GM21576 (cell line): Measurements from ENCODE around the gene IL1F10.

Experiments
- ATAC-seq: cut with Tn5 transposase; IDR thresholded peaks from one replicate; pipeline ENCODE4 v1.9.1; 2021; ENCODE audit warnings: mild to moderate bottlenecking, moderate library complexity; ENCODE audit not compliant: unreplicated experiment

The IL1F10 gene

GRCh38 chr2:113067681-113068080 lies at the start of gene IL1F10:
Gene IL1F10 (plus strand): TSS chr2:113067970. CDS start chr2:113072739, 4,769 bp downstream.
- ATAC-seq, result no peak

GRCh38 chr2:113018509-113018908 lies 49.3 kb upstream of the IL1F10 start:
- ATAC-seq, result no peak

GRCh38 chr2:113021312-113021711 lies 46.5 kb upstream of the IL1F10 start:
- no peak for ATAC-seq

GRCh38 chr2:113024764-113025163 lies 43.0 kb upstream of the IL1F10 start:
- no peak for ATAC-seq

GRCh38 chr2:113025737-113026136 lies 42.0 kb upstream of the IL1F10 start:
- ATAC-seq, result no peak

GRCh38 chr2:113027691-113028090 lies 40.1 kb upstream of the IL1F10 start:
- no peak for ATAC-seq

GRCh38 chr2:113028112-113028511 lies 39.7 kb upstream of the IL1F10 start:
- ATAC-seq, result no peak

- ATAC-seq, result no peak
Observed at GRCh38 chr2:113032737-113033136, 35.0 kb upstream of the IL1F10 start.

GRCh38 chr2:113034016-113034415 lies 33.8 kb upstream of the IL1F10 start:
- ATAC-seq, result no peak

GRCh38 chr2:113036763-113037162 lies 31.0 kb upstream of the IL1F10 start:
- ATAC-seq, result no peak

- ATAC-seq, result no peak
Observed at GRCh38 chr2:113038291-113038690, 29.5 kb upstream of the IL1F10 start.

GRCh38 chr2:113039158-113039557 lies 28.6 kb upstream of the IL1F10 start:
- no peak for ATAC-seq

GRCh38 chr2:113039719-113040118 lies 28.1 kb upstream of the IL1F10 start:
- ATAC-seq, result no peak

GRCh38 chr2:113041871-113042270 lies 25.9 kb upstream of the IL1F10 start:
- no peak for ATAC-seq

- no peak for ATAC-seq
Observed at GRCh38 chr2:113046465-113046864, 21.3 kb upstream of the IL1F10 start.

GRCh38 chr2:113050921-113051895 lies 16.6 kb upstream of the IL1F10 start:
- ATAC-seq, result no peak

GRCh38 chr2:113052396-113052917 lies 15.3 kb upstream of the IL1F10 start, which contains the start of gene IL36B:
Gene IL36B (minus strand): TSS chr2:113052867.
- no peak for ATAC-seq

- ATAC-seq, result no peak
Observed at GRCh38 chr2:113053666-113054065, 14.1 kb upstream of the IL1F10 start.

- ATAC-seq, result no peak
Observed at GRCh38 chr2:113054066-113054465, 13.7 kb upstream of the IL1F10 start.

GRCh38 chr2:113056521-113056920 lies 11.2 kb upstream of the IL1F10 start:
- no peak for ATAC-seq

- ATAC-seq, result no peak
Observed at GRCh38 chr2:113057117-113057516, 10.7 kb upstream of the IL1F10 start.

- ATAC-seq, result no peak
Observed at GRCh38 chr2:113058411-113058994, 9.3 kb upstream of the IL1F10 start.
